ENCODE results near the gene PSORS1C1.
"Not testable (repeated sequence)": the region's sequence is repeated elsewhere in the genome, so short reads cannot be mapped to it uniquely, and the experiment has no call there.

Gene PSORS1C1

DNA sequence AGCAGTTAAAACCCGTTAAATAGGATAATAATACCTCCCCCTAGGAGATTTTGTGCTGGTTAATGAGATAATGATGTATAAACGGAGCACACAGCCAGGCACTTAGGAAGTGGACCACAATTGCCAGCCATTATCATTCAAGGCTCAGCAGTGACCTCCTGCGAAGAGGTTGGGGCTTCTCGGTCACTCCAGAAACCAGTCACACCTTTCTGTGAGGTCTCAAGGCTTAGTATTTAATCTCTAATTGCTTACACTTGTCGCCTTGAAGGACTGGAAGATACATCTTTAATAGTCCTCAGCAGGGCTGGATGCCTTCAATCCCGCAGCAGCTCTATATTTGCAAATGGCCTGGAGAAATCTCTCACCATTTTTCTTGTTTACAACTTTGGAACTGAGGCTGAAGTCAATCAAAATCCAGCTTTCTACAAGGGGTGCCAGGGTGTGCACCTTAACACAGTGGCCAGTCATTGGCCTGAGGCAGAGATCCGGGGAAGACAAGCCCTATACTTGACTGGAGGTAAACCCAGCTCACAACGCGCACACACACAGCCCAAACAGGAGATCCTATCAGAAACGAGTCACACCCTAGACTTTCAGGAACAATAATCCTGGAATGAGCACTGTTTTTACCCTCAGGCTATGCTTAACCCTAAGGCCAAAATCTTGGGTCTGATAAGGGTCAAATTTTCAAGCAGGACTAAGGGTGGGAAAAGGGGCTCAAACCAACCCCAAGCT, 54.7 kb downstream of the PSORS1C1 start:
- intact Hi-C loops (cut with DNase I), result no loop called here
- no peak for DNase-seq

DNA sequence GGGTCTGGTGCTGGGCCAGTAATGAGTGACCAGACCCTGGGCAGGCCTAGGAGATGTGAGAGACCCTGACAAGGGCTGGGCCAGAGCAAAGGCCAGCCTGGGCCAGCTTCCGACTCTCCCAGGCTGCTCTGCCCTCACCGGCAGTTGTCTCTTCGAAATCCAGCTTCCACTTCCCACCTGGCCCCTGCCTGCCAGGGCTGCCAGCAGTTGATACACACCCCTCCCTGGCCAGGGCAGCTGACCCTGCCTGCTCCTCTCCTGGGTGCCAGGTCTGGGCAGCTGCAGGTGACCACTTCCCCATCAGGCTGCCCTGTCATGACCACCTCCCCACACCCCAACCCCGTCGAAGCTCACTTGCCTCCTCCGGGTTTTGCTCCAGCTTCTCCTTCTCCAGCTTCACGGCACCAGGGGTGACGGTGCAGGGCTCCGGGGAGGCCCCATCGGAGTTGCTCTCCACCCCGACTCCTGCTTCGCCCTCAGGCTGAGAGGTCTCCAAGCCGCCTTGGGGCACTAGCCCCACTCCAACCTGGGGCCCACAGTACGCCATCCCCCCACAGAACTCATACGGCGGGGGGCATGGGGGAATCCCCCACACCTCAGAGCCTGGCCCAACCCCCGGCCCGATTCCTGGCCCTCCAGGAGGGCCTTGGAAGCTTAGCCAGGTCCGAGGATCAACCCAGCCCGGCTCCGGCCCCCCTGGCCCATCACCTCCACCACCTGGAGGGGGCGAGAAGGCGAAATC, 55.4 kb downstream of the PSORS1C1 start:
- intact Hi-C loops (cut with DNase I); DNase-seq: not testable (repeated sequence)

DNA sequence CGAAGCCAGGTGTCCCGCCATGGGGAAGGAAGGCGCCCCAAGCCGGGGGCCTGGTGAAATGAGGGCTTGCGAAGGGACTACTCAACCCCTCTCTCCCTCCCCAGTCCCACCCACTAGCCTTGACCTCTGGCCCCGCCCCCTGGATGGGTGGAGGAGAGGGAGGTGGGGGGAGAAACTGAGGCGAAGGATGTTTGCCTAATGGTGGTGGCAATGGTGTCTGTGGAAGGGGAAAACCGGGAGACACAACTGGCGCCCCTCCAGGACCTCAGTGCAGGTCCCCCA, 55.9 kb downstream of the PSORS1C1 start, which contains the start of gene POU5F1:
Gene POU5F1, minus strand, starts transcription at position 83 of the 282 bp plus-strand sequence. Its CDS starts 62 bp downstream, at position 21.
- no peak for DNase-seq
- intact Hi-C loops (cut with DNase I), result no loop called here

DNA sequence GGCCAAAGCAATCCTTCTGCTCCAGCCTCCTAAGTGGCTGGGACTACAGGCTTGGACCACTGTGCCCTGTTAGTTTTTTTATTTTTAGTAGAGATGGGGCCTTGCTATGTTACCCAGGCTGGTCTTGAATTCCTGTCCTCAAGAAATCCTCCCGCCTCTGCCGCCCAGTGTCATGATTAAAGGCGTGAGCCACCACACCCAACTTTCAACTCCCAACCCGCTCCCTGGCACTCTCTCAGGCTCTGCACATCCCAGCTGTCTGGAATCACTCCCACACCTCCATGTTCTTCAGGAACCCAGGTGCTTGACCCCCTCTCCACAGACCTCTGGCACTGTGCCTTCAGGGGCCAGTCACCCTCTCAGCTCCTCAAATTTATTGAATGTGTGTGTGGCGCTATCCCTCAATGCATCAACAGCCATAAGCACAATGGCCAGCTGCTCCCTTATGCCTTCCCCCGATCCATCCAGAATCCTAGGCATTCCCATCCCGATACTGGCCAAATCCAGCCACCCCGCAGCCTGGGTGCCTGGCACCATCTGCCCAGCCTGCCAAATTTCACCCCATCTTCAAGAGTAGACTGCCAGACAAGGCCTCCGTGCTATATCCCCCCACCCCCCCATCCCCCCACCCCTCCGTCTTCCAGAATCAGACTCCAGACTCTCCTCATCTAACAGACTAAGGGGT, 56.5 kb downstream of the PSORS1C1 start:
- DNase-seq, result no peak
- intact Hi-C loops (cut with DNase I), result no loop called here

DNA sequence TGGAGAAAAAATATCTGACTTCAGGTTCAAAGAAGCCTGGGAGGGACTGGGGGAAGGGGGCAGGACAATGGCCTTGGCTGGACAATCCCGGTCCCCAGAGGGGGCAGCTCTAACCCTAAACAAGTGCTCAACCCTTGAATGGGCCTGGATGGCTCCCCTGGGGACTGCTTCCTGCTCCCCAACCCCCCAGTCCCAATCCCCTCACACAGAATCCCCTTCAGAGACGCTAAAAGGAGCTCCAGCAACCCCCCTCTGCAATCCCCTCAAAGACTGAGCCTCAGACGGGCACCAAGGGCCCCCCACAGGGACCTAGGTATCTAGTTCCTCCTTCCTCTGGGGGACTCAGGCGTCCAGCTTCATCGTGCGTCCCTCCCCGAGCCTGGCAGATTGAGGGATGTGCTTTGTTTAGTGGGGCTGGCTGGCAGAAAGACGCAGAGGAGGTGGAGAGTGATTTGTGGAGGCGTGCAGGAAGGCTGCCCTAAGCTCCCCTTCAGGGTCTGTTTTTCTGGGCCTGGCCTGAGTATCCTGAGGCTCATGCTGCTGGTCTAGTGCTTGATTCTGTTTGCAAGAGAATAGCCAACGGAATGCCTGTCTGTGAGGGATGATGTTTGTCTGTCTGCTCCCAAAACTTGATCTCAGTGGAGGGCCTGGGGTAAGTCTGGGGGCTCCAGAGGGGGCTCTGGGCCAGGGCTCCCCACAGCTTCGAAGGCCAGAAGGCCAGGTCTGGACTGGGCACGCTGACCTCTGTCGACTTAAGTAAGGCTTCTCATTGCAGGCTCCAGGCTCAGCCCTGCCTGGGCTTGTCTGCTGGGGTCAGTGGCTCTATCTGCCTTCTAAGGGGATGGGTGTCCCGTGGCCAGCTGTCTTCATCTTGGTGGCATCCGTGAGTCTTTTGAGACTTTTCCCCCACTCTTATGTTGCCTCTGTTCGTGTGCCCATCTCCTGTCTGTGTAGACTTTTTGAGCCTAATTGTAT, 57.6 kb downstream of the PSORS1C1 start:
- intact Hi-C loops (cut with DNase I), result no loop called here

DNA sequence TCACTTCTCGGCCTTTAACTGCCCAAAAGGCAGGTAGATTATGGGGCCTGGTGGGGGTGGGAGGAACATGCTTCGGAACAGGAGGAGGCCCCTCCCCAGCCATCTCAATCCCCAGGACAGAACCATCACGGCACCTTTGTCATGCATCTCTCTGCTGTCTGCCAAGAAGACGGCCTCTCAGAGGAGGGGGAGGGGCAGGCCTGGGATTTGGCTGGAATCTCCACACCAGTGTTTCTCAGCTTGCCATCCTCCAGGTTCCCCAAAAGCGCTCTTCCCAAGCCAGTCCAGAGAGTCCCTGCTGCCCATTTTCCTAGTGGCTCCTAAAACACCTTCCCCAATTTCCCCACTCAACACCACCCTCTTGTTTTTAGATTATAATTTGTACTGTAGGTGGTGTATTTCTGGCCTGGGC, 58.4 kb downstream of the PSORS1C1 start:
- intact Hi-C loops (cut with DNase I), result no loop called here
- no peak for DNase-seq

More for the DNA sequence above, 57.6 kb downstream of the PSORS1C1 start:
- DNase-seq, result no peak

DNA sequence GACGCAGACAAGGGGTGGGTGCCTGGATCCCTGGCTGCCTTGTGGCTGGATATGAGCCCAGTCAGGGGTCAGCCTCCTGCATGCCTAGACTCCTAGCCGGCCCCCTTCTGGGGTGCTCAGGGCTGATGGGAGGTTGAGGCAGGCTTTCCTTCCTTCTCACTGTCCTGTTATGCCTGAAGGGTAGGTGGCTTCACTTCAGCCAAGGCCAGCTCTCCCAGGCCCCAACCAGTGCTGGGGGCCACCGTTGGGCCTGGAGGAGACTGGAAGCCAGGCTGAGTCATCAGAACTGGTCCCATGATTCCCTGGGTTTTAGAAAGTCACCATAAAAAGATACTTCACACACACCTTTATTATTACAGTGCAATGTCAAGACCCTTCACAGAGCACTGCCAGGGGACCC, 58.8 kb downstream of the PSORS1C1 start:
- intact Hi-C loops (cut with DNase I), result no loop called here
- no peak for DNase-seq

DNA sequence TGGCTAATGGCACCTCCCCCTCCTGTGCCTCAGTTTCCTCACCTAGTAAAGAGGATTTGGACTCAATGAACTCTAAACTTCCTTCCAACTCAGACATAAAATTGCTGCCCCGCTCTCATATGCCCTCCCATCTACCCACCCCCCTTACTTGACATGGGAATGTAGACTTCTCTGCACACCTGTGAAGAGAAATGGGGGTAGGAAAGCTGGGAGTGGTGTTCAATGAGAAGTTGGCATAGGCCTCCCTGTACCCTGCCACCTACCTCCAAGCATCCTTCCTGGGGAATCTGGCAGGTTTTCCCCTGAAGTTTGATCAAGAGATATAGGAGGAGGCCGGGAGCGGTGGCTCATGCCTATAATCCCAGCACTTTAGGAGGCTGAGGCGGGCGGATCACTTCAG, 59.8 kb downstream of the PSORS1C1 start:
- intact Hi-C loops (cut with DNase I), result no loop called here
- no peak for DNase-seq

DNA sequence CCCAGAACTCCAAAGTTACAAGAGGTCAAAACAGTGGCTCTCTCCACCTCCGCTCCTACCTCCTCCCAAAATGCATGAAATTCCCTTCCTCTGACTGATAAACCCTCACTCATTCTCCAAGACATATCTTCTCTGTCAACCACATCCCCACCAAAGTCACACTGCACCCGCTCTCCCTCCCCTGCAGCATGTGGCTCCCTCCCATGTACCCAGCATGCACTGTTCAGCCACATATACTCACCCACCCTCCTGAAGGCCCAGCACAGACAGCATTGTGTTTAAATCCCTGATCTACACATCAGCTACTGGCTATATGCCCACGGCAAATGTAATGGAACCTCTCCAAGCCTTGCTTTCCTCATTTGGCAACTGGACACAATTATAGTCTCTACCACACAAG, 61.4 kb downstream of the PSORS1C1 start:
- DNase-seq, result no peak
- intact Hi-C loops (cut with DNase I), result no loop called here

DNA sequence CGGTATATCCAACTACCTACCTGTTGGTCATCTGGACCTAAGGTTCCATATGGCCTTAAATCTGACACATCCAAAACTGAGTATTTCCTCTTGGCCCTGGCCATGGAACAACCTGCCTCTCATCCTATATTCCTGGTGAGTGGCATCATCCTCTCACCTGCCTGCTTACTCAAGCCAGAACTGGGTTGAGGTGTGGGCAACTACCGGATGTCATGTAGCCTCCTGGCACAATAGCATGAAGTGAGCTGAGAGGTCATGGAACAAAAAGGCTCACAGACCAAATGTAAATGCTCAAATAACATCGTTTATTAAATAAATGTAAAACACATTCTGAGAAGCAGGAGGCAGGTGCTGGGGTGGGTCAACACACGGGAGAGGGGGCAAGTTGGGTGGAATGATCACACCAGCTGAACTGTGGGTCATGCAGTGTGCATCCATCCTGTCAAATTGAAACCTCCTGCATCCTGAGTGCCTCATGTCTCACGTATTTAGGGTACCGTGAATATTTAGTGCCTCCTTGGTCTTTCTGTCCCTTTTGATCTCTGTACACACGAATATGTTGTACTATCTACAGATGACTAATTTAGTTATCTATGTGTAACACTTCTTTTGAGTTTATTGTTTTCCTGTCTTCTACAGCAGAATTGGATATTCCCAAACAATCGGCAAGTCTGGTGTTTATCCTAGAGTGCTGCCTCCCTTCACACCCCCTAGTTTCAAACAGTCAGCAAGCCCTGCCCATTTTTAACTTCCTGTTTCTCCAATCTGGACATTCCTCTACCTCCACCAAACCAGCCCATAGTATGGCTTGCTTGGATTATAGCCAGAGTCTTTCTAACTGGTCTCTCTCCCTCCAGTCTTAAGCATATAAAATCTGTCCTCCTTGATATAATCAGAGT, 63.8 kb downstream of the PSORS1C1 start:
- intact Hi-C loops (cut with DNase I), result no loop called here
- no peak for DNase-seq

DNA sequence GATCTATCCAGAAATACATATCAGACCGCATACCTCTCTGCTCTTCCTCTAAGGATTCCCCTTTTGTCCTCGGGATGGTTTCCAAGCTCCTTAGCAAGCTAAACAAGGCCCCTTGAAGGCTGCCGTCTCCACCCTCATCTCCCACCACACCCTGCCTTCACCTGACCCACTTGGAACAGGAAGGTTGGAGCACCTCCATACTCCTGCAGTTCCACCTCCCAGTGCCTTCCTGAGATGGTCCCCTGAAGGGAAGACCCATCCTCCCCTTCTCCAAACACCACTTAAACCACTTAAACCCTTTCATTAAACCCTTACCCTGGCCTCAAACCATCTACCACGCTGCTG, 64.4 kb downstream of the PSORS1C1 start:
- no peak for DNase-seq
- intact Hi-C loops (cut with DNase I), result no loop called here

DNA sequence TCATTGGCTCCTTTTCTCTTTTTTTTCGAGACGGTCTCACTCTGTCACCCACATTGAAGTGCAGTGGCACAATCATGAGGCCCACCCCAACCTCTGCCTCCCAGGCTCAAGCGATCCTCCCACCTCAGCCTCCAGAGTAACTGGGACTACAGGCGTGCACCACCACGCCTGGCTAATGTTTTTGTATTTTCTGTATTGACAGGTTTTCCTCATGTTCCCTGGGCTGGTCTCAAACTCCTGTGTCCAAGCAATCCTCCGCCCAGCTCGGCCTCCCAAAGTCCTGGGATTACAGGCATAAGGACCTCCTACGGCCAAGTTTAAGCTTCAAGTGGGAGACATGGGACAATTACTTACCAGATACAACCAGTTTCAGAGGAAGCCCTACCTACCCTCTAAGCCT, 65.3 kb downstream of the PSORS1C1 start:
- DNase-seq, result no peak
- intact Hi-C loops (cut with DNase I), result no loop called here

DNA sequence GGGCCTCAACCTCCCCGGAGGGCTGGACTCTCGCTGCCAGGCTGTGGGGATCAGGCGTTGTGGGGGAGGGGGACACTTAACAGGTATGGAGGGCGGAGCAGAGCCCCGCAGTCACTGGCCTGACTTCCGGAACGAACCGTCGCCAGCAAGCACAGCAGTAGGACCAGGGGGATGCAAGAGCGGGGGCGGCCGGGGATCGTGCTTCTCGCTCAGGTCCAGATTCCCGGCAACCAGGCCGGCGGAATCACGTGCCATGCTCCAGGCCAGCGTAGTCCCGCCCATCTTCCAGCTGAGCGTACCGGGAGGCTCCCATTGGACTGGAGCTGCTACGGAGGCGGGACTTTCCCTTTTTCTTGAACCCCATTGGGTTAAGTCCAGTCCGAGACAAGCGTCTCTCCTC, 65.9 kb downstream of the PSORS1C1 start:
- intact Hi-C loops (cut with DNase I), result no loop called here
- DNase-seq, result peak in 34 of 42 donors; percentile 22 to 89 (median 54)

DNA sequence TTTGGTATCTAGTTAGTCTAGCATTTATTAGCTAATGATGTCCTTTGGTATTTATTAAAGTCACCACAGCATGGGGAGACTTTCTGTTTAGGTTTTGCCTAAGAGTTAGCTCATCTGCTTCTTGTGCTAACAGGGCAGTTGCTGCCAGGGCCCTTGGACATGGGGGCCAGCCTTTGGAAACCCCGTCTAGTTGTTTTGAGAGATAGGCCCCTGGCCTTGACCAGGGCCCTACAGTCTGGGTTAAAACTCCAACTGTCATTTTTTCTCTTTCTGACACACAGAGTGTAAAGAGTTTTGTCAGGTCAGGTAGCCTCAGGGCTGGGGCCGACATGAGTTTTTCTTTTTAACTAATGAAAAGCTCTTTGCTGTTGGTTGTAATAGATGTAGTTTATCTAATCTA, 68.7 kb downstream of the PSORS1C1 start:
- intact Hi-C loops (cut with DNase I); DNase-seq: not testable (repeated sequence)

DNA sequence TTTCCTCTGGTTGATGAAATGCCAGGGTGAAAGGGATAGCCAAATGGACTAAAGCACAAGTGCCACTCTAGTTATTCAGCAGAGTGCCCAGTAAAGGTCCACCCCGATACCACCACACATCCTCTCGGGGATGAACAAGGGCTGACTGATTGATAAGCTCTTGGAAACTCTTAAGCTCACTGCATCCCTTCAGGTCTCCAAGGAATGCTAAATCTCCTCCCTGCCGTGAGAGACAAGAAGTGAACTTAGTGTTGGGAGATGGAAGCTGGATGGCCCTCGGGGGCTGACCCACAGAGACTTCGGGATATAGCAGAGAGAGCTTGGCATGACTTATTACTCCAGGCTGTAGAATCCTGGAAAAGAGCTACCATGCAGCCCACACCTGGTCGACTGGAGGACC, 69.3 kb downstream of the PSORS1C1 start:
- intact Hi-C loops (cut with DNase I); DNase-seq: not testable (repeated sequence)

DNA sequence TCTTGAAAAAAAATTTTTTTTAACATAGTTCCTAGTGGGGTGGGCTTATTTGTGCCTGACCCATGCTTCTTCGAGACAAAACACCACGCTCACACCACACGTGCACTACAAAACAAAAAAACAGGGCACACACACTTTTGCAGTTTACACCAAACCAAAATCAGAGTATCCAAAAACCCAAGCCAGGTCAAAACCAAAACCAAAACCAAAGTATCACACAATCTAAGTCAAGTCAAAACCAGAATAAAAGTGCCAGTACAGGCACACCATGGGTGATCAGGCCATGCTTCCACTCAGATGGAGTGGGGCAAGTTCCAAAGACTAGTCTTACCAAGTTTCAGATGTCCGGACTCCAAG, 71.1 kb downstream of the PSORS1C1 start:
- DNase-seq; intact Hi-C loops (cut with DNase I): not testable (repeated sequence)

DNA sequence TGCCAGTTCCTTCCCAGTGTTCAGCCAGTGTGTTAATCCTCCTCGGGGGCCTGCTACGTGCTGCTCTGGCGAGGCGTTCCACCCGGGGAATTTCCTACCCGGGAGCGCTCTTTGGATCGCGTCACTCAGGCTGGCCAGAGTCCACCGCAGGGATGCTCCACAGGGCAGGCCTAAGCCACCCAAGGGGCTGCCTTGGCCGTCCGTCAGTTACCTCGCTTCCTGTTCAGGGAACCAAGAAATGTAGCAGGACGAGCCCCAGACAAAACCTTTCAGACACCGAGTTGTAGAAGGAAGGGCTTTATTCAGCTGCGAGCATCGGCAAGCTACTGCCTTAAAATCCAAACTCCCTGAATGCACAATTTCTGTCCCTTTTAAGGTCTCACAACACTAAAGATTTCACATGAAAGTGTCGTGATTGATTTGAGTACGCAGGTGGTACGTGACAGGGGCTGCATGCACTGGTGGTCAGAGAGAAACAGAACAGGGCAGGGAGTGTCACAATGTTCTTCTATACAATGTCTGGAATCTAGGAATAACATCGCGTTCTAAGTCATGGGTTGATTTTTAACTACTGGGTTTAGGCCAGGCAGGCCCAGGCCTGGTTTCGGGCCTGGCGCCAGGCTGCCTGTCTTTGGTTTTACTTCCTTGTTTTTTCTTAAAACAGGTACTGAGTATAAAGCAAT, 71.6 kb downstream of the PSORS1C1 start:
- intact Hi-C loops (cut with DNase I), result no loop called here
- peak in 1 of 42 donors; percentile 43 for DNase-seq

DNA sequence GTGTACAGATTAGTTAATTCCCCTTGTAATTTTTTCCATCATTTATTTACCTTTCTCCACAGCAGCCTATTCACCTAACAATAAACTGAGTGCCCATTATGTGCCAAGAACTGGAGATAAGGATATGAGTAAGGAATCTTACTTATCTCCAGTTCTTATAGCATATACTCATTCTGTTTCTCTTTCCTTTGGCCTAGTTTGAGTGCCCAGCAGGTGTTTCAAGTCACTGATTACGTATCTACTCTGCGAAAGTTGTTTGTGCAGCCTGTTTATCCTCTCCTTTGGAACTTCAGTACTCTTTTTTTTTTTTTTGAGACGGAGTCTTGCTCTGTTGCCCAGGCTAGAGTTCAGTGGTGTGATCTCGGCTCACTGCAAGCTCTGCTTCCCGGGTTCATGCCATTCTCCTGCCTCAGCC, 73.2 kb downstream of the PSORS1C1 start:
- DNase-seq, result no peak
- intact Hi-C loops (cut with DNase I), result no loop called here

Data from head of caudate nucleus (tissue), 42 donors.